ENCODE measurements around the gene SPOPL. TPM values are rescaled to one million over a fixed set of nuclear protein-coding genes. Genes with fewer than 3 reads are reported as not detected.

Gene SPOPL
- polyA plus RNA-seq, 1 experiment, result 13.1 TPM

DNA sequence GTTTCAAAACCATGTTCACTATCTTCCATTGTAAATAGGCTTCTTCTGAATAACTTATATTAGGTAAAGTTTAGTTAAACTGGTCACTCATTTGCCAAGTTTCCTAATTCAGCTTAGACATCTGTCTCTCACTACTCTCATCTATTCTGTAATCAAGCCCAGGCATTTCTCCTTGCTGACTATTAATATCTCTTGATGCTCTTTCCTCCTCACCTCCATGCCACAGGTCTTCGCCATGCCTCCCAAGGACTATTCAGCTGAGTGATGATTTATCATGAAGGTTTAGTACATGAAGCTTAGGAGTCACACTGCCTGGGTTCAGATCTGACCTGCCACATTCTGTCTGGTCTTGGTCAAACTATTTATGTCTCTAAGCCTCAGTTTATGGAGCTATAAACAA lies 115.5 kb downstream of the SPOPL start:
- Histone ChIP-seq H3K27ac (ENCODE audit: low read depth, low read length) (no peak overlapping the region), H3K4me3 (ENCODE audit: low read depth, low read length) (no peak overlapping the region), H3K9me3 (ENCODE audit: control insufficient read depth, insufficient read depth, low read length) (no peaks in the 10 kb centered on the region), H3K27me3 (ENCODE audit: control insufficient read depth, insufficient read depth, low read length) (peaks cover 2% of the 10 kb centered on the region)
- TF ChIP-seq, protein P1, sequence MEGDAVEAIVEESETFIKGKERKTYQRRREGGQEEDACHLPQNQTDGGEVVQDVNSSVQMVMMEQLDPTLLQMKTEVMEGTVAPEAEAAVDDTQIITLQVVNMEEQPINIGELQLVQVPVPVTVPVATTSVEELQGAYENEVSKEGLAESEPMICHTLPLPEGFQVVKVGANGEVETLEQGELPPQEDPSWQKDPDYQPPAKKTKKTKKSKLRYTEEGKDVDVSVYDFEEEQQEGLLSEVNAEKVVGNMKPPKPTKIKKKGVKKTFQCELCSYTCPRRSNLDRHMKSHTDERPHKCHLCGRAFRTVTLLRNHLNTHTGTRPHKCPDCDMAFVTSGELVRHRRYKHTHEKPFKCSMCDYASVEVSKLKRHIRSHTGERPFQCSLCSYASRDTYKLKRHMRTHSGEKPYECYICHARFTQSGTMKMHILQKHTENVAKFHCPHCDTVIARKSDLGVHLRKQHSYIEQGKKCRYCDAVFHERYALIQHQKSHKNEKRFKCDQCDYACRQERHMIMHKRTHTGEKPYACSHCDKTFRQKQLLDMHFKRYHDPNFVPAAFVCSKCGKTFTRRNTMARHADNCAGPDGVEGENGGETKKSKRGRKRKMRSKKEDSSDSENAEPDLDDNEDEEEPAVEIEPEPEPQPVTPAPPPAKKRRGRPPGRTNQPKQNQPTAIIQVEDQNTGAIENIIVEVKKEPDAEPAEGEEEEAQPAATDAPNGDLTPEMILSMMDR (IDR thresholded peaks at IDR 0.05; ENCODE audit: low read depth, low read length), result no peak
- POLR2A ChIA-PET, result no interaction called here
- CTCF ChIA-PET, result no interaction called here
- DNase-seq (ENCODE audit: low read depth, low spot score), result no peak

DNA sequence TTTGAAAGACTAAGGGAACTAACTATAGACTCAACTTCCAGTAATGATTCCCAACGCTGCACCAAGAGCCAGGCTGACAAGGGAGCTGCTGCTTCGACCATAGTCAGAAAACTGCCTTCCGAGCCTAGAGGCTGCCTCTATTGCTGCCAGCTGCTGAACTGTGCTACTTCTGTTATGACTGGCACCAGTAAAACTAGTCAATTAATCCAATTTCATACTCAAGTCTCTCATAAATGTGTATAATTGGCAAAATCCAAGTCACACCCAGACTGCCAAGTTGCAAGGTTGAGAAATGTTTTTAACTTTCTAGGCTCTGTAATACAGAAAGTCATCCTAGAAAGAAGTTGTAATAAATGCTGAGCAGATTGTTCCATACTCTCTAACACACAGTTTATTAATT lies 117.4 kb downstream of the SPOPL start:
- Histone ChIP-seq H3K27me3 (ENCODE audit: control insufficient read depth, insufficient read depth, low read length) (no peaks in the 10 kb centered on the region), H3K4me3 (ENCODE audit: low read depth, low read length) (no peak overlapping the region), H3K9me3 (ENCODE audit: control insufficient read depth, insufficient read depth, low read length) (no peaks in the 10 kb centered on the region), H3K27ac (ENCODE audit: low read depth, low read length) (no peak overlapping the region)
- TF ChIP-seq, protein P1 (IDR thresholded peaks at IDR 0.05; ENCODE audit: low read depth, low read length), result no peak
- CTCF ChIA-PET, result no interaction called here
- DNase-seq (ENCODE audit: low read depth, low spot score), result no peak
- POLR2A ChIA-PET, result no interaction called here

DNA sequence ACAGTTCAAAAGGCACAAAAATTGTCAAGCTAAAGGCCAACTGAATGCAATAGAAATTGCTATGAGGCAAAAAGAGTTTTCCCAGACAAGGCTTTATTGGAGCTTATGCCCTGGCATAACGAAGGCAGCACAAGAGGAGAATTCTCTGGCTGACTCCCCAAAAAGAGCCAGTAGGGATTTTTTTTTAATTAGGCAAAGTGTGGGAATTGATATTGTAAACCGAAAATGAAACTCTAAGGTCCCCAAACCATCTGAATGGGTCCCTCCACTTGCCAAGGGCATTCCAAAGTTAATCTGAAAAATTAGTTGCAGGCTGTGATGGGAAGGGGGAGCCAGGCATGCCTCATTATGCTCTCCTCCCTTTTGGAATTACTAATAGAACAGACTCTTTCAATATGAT lies 118.9 kb downstream of the SPOPL start:
- POLR2A ChIA-PET, result no interaction called here
- DNase-seq (ENCODE audit: low read depth, low spot score), result no peak

DNA sequence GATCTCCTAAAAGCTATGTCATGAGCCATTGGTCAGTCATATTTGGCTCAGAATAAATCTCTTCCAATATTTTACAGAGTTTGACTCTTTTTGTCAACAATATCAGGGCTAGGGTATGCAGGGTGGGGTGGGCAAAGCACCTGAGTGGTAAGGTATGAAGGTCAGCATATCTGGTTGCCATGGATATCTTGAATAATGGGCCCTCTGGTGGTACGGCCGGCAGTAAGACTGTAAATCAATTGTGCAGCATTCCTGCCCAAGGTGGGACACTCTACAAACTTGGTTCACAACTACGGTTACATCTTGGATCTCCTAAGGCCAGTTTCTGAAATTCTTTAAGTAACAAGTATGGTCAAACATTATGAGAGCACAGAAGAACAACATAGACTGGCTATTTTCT lies 119.6 kb downstream of the SPOPL start:
- H3K27me3 ChIP-seq (ENCODE audit: control insufficient read depth, insufficient read depth, low read length), result peaks cover 2% of the 10 kb centered on the region
- ChIA-PET CTCF (no interaction called here), POLR2A (no interaction called here)

More for the DNA sequence above, 118.9 kb downstream of the SPOPL start:
- CTCF ChIA-PET, result no interaction called here
- H3K27me3 ChIP-seq (ENCODE audit: control insufficient read depth, insufficient read depth, low read length), result no peaks in the 10 kb centered on the region
- TF ChIP-seq, protein P1 (IDR thresholded peaks at IDR 0.05; ENCODE audit: low read depth, low read length), result no peak
- H3K9me3 ChIP-seq (ENCODE audit: control insufficient read depth, insufficient read depth, low read length), result no peaks in the 10 kb centered on the region
- H3K4me3 ChIP-seq (ENCODE audit: low read depth, low read length), result no peak overlapping the region
- H3K27ac ChIP-seq (ENCODE audit: low read depth, low read length), result no peak overlapping the region

DNA sequence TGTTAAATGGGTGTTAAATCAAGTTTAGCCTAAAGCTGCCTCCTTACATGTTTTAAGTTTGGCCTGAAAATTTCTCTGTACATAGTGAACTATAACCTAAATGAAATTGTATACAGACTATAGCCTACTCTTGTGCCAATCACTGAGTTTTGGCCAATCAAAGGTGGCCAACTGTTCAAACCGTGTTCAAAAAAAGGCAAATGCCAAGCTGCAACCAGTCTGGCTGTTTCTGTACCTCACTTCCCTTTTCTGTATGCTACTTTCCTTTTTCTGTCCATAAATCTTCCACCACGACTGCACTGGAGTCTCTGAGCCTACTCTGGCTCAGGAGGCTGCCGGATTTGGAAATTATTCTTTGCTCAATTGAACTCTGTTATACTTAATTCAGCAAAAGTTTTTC lies 121.0 kb downstream of the SPOPL start:
- POLR2A ChIA-PET, result no interaction called here
- TF ChIP-seq, protein P1 (IDR thresholded peaks at IDR 0.05; ENCODE audit: low read depth, low read length), result no peak
- no peaks in the 10 kb centered on the region for H3K9me3 ChIP-seq (ENCODE audit: control insufficient read depth, insufficient read depth, low read length)
- DNase-seq (ENCODE audit: low read depth, low spot score), result no peak
- CTCF ChIA-PET, result interaction anchor here (1.3 kb wide), 1 partner anchor 205 kb away, joined by 3 read pairs; no protein-coding TSS in a partner anchor
- no peak overlapping the region for H3K4me3 ChIP-seq (ENCODE audit: low read depth, low read length)
- no peak overlapping the region for H3K27ac ChIP-seq (ENCODE audit: low read depth, low read length)
- peaks cover 3% of the 10 kb centered on the region for H3K27me3 ChIP-seq (ENCODE audit: control insufficient read depth, insufficient read depth, low read length)

More for the DNA sequence above, 119.6 kb downstream of the SPOPL start:
- TF ChIP-seq, protein P1 (IDR thresholded peaks at IDR 0.05; ENCODE audit: low read depth, low read length), result no peak
- Histone ChIP-seq H3K27ac (ENCODE audit: low read depth, low read length) (no peak overlapping the region), H3K4me3 (ENCODE audit: low read depth, low read length) (no peak overlapping the region), H3K9me3 (ENCODE audit: control insufficient read depth, insufficient read depth, low read length) (no peaks in the 10 kb centered on the region)
- DNase-seq (ENCODE audit: low read depth, low spot score), result no peak
